HL-60 (cell line): ENCODE results near the gene JADE2.

ENCODE experiments used
- GABPA ChIP-seq: IDR thresholded peaks from 2 replicates; pipeline ENCODE4 v1.6.1; 2012; ENCODE audit warnings: low read depth
- POLR2AphosphoS5 ChIP-seq: IDR thresholded peaks from 2 replicates; pipeline ENCODE4 v1.6.1; 2012; ENCODE audit warnings: low read depth
- SPI1 ChIP-seq: IDR thresholded peaks from 2 replicates; pipeline ENCODE4 v1.6.1; 2012; ENCODE audit warnings: low read depth, mild to moderate bottlenecking, borderline replicate concordance
- TF ChIP-seq, protein P1 (sequence below): IDR thresholded peaks from one replicate; pipeline ENCODE4 v1.5.1; 2011; ENCODE audit warnings: low read length, control low read depth, inconsistent platforms; ENCODE audit not compliant: insufficient read depth
- TF ChIP-seq, protein P2 (sequence below): IDR thresholded peaks from 2 replicates; pipeline ENCODE4 v1.6.1; 2012; ENCODE audit warnings: low read depth; ENCODE audit not compliant: insufficient replicate concordance

DNA sequence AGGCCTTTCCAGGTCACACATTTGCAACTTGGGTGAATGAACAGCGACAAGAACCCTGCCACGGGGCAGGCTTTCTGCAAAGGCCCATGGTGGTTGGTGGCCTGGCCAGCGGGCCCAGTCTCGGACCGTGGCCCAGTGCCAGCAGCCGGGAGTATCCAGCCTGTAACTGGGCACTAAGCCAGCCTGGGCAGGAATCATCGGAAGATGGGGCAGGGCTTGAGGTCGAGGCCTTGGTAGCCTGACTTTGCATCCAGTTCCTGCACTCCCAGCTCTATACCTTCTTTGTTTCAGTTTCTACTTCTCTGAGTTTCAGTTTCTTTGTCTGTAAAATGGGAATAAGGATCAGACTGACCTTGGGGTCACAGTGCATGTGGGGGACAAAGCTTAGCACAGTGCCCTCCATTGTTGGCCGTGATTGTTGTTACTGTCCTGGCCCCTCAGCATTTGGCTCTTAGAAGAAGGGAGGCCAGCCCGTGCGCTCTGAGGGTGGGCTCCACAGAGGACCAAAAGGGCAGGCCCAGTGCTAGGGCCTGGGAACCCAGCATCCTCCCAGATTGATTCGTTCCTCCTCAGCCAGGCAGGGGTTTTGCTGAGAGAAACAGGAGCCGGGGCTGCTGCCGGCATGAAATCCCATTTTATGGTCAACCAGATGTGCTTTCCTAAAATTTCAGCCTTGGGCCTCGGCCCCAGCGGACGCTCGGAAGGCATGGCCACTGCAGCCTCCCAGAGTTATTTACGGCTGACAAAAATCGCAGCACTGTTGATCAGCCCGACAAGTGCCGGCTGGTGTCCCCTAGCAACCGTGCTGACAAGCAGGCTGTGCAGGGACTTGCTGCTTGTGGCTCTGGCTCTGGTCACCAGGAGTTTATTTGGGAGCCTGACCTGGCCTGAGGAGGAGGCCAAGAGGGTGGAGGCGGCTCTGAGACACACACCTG, 43.6 kb downstream of the JADE2 start:
- TF ChIP-seq, protein P1, sequence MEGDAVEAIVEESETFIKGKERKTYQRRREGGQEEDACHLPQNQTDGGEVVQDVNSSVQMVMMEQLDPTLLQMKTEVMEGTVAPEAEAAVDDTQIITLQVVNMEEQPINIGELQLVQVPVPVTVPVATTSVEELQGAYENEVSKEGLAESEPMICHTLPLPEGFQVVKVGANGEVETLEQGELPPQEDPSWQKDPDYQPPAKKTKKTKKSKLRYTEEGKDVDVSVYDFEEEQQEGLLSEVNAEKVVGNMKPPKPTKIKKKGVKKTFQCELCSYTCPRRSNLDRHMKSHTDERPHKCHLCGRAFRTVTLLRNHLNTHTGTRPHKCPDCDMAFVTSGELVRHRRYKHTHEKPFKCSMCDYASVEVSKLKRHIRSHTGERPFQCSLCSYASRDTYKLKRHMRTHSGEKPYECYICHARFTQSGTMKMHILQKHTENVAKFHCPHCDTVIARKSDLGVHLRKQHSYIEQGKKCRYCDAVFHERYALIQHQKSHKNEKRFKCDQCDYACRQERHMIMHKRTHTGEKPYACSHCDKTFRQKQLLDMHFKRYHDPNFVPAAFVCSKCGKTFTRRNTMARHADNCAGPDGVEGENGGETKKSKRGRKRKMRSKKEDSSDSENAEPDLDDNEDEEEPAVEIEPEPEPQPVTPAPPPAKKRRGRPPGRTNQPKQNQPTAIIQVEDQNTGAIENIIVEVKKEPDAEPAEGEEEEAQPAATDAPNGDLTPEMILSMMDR: no peak
- TF ChIP-seq POLR2AphosphoS5: no peak
- TF ChIP-seq, protein P2, sequence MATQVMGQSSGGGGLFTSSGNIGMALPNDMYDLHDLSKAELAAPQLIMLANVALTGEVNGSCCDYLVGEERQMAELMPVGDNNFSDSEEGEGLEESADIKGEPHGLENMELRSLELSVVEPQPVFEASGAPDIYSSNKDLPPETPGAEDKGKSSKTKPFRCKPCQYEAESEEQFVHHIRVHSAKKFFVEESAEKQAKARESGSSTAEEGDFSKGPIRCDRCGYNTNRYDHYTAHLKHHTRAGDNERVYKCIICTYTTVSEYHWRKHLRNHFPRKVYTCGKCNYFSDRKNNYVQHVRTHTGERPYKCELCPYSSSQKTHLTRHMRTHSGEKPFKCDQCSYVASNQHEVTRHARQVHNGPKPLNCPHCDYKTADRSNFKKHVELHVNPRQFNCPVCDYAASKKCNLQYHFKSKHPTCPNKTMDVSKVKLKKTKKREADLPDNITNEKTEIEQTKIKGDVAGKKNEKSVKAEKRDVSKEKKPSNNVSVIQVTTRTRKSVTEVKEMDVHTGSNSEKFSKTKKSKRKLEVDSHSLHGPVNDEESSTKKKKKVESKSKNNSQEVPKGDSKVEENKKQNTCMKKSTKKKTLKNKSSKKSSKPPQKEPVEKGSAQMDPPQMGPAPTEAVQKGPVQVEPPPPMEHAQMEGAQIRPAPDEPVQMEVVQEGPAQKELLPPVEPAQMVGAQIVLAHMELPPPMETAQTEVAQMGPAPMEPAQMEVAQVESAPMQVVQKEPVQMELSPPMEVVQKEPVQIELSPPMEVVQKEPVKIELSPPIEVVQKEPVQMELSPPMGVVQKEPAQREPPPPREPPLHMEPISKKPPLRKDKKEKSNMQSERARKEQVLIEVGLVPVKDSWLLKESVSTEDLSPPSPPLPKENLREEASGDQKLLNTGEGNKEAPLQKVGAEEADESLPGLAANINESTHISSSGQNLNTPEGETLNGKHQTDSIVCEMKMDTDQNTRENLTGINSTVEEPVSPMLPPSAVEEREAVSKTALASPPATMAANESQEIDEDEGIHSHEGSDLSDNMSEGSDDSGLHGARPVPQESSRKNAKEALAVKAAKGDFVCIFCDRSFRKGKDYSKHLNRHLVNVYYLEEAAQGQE: no peak
- TF ChIP-seq GABPA: no peak
- no peak for TF ChIP-seq SPI1
